ENCODE data around the gene PSRC1. TPM values are rescaled to one million over a fixed set of nuclear protein-coding genes. Genes with fewer than 3 reads are reported as not detected.

The PSRC1 gene
- total RNA-seq, 2 donors from 2014 or later = 4.7 to 16.2 TPM

DNA sequence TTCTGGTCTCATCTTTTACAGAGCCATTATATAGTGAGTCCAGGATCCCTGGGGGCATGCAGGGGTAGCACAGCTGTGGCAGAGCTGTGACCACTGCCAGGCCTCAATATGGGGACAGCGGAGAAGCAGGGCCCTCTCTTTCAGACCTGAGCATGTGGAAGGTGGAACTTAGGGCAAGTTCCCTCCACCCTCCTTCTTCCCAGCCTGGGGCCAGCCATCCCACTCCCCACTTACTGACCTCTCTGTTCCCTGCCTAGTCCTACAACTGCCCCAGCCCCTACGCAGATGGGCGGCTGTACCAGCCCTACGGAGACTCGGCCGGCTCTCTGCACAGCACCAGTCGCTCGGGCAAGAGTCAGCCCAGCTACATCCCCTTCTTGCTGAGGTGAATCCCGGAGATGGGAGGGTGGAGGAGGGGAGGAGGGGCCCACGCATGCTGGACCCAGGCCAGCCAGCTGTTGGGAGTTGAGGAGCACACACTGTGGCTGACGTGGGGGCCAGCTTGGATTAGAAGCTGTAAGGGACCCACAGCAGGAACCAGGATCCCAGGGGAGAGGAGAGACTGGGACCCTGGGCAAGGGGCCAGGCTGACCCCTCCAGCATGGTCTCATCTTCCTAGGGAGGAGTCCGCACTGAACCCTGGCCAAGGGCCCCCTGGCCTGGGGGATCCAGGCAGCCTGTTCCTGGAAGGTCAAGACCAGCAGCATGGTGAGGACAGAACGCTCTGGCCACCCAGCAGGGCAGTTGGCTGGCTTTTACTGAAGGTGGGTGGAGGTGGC lies 10.7 kb downstream of the PSRC1 start:
- no peak for DNase-seq (ENCODE audit: low spot score)
- ATAC-seq = no peak
- H3K27ac Mint-ChIP-seq = no peak overlapping the region
- H3K9me3 Mint-ChIP-seq = no peaks in the 10 kb centered on the region
- H3K36me3 Mint-ChIP-seq = no peaks in the 10 kb centered on the region
- H3K4me3 Mint-ChIP-seq = no peak overlapping the region
- H3K4me1 Mint-ChIP-seq (ENCODE audit: low read depth in 2 of 2) = peaks cover 4 to 5% of the 10 kb centered on the region in 2 donors
- H3K27me3 Mint-ChIP-seq = no peaks in the 10 kb centered on the region

DNA sequence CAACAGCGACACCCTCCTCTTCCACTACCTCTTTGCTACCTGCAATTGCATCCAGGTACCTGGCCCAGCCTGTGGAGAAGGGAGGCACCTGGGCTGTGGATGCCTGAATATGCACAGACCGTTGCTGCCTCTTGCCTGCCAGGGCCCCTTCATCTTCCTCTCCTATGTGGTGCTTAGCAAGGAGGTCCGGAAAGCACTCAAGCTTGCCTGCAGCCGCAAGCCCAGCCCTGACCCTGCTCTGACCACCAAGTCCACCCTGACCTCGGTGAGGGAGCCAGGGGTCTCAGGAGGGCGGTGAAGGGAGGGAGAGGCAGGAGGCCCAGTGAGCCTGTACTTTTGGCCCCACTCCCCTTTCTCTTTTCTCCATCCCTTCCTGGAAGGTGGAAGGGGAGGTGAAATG lies 11.5 kb downstream of the PSRC1 start:
- H3K27ac Mint-ChIP-seq = no peak overlapping the region

DNA sequence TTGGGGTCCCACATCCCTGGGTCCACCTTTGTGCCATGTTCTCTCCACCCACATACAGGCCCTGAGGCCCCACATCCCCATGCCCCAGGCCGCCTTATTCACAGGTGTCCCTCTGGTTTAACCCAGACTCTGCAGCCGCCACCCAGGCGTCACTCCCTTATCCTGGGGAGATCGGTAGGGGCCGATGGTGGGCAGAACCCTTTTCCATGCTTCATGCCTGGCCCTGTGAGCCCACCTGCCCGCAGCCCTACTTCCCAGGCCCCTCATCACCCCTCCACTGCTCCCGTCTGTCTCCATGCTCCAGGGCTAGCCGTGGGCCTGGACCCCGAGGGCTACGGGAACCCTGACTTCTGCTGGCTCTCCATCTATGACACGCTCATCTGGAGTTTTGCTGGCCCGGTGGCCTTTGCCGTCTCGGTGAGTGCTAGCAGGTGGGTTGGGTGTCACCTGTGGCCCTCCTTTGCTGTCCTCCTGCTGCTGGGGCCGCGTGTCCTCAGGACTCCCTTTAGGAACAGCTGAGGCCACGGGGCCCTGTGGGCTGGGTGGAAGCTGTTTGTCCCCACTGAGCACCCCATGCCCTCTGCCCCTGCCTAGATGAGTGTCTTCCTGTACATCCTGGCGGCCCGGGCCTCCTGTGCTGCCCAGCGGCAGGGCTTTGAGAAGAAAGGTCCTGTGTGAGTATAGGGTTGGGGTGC lies 12.2 kb downstream of the PSRC1 start:
- no peaks in the 10 kb centered on the region for H3K9me3 Mint-ChIP-seq
- H3K27ac Mint-ChIP-seq = no peak overlapping the region
- no peak overlapping the region for H3K4me3 Mint-ChIP-seq
- no peaks in the 10 kb centered on the region for H3K36me3 Mint-ChIP-seq
- peaks cover 3 to 4% of the 10 kb centered on the region in 2 donors for H3K4me1 Mint-ChIP-seq (ENCODE audit: low read depth in 2 of 2)
- no peak for DNase-seq (ENCODE audit: low spot score)
- no peak for ATAC-seq
- no peaks in the 10 kb centered on the region for H3K27me3 Mint-ChIP-seq

More for the DNA sequence above, 11.5 kb downstream of the PSRC1 start:
- ATAC-seq = no peak
- Mint-ChIP-seq H3K36me3 (no peaks in the 10 kb centered on the region), H3K4me1 (ENCODE audit: low read depth in 2 of 2) (peaks cover 3 to 4% of the 10 kb centered on the region in 2 donors), H3K27me3 (no peaks in the 10 kb centered on the region), H3K9me3 (no peaks in the 10 kb centered on the region), H3K4me3 (no peak overlapping the region)
- DNase-seq (ENCODE audit: low spot score) = no peak

DNA sequence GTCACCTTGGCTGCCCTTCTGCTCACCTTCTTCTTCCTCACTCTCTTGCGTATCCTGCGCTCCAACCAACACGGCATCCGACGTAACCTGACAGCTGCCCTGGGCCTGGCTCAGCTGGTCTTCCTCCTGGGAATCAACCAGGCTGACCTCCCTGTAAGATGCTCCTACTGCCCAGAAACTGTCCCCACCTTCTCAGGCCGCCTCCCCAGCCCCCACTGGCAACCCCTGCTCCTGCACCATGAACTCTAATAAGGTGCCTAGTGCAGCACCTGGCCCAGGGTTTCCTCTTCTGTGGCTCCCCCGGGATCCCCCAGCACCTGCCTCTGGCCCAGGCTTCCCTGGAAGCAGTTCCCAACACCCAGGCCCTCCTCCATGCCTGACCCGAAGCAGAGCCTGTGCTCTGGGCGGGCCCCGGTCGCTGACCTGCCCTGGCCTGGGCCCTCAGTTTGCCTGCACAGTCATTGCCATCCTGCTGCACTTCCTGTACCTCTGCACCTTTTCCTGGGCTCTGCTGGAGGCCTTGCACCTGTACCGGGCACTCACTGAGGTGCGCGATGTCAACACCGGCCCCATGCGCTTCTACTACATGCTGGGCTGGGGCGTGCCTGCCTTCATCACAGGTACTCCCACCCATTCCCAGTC lies 12.8 kb downstream of the PSRC1 start:
- no peaks in the 10 kb centered on the region for H3K36me3 Mint-ChIP-seq
- ATAC-seq (no peak), DNase-seq (ENCODE audit: low spot score) (no peak)
- H3K9me3 Mint-ChIP-seq = no peaks in the 10 kb centered on the region
- H3K27ac Mint-ChIP-seq = no peak overlapping the region
- no peak overlapping the region for H3K4me3 Mint-ChIP-seq
- H3K4me1 Mint-ChIP-seq (ENCODE audit: low read depth in 2 of 2) = peaks cover 3 to 4% of the 10 kb centered on the region in 2 donors
- no peaks in the 10 kb centered on the region for H3K27me3 Mint-ChIP-seq

DNA sequence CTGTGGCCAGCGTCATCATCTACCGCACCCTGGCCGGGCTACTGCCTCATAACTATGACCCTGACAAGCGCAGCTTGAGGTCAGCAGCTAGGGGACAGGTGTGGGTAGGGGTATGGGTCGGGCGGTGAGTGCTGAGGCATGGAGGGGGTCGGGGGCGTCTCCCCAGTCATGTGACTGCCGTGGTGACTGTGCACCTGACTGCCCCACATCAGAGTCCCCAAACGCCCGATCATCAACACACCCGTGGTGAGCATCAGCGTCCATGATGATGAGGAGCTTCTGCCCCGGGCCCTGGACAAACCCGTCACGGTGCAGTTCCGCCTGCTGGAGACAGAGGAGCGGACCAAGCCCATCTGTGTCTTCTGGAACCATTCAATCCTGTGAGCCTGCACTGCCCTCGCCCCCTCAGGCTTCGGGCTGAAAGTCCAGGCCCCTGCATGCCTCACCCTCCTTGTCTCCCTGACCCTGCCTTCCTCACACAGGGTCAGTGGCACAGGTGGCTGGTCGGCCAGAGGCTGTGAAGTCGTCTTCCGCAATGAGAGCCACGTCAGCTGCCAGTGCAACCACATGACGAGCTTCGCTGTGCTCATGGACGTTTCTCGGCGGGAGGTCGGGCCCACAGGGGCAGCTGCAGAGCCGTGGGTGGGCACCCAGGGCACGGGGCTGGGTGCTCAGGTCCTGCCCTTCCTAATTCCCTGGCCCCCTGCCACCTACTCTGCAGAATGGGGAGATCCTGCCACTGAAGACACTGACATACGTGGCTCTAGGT lies 13.5 kb downstream of the PSRC1 start:
- H3K27ac Mint-ChIP-seq = no peak overlapping the region
- ATAC-seq (no peak), DNase-seq (ENCODE audit: low spot score) (no peak)
- no peaks in the 10 kb centered on the region for H3K9me3 Mint-ChIP-seq
- no peak overlapping the region for H3K4me3 Mint-ChIP-seq
- no peaks in the 10 kb centered on the region for H3K36me3 Mint-ChIP-seq
- H3K27me3 Mint-ChIP-seq = no peaks in the 10 kb centered on the region
- peaks cover 3 to 4% of the 10 kb centered on the region in 2 donors for H3K4me1 Mint-ChIP-seq (ENCODE audit: low read depth in 2 of 2)

DNA sequence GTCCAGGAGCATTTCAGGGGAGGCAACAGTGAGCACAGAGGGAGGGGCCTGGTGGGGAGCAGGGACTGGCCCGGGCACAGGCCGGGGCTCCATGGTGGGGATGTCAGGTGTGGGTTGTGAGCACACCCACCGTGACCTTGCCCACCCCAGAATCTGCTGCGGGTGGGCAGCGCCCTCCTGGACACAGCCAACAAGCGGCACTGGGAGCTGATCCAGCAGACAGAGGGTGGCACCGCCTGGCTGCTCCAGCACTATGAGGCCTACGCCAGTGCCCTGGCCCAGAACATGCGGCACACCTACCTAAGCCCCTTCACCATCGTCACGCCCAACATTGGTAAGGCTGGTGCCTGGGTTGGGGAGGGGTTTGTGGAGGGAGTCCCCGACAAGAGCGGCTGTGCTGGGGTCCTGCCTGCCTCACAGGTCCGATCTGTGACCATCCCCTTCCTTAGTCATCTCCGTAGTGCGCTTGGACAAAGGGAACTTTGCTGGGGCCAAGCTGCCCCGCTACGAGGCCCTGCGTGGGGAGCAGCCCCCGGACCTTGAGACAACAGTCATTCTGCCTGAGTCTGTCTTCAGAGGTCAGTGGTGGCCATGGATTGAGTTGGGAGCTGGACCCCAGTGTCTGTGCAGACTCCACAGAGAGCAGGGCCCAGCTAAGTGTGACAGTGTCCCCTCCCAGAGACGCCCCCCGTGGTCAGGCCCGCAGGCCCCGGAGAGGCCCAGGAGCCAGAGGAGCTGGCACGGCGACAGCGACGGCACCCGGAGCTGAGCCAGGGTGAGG lies 14.3 kb downstream of the PSRC1 start:
- H3K36me3 Mint-ChIP-seq = no peaks in the 10 kb centered on the region
- ATAC-seq (no peak), DNase-seq (ENCODE audit: low spot score) (no peak)
- no peaks in the 10 kb centered on the region for H3K9me3 Mint-ChIP-seq
- peaks cover 0 to 2% of the 10 kb centered on the region in 2 donors for H3K4me1 Mint-ChIP-seq (ENCODE audit: low read depth in 2 of 2)
- H3K27me3 Mint-ChIP-seq = no peaks in the 10 kb centered on the region
- no peak overlapping the region for H3K4me3 Mint-ChIP-seq
- H3K27ac Mint-ChIP-seq = no peak overlapping the region

DNA sequence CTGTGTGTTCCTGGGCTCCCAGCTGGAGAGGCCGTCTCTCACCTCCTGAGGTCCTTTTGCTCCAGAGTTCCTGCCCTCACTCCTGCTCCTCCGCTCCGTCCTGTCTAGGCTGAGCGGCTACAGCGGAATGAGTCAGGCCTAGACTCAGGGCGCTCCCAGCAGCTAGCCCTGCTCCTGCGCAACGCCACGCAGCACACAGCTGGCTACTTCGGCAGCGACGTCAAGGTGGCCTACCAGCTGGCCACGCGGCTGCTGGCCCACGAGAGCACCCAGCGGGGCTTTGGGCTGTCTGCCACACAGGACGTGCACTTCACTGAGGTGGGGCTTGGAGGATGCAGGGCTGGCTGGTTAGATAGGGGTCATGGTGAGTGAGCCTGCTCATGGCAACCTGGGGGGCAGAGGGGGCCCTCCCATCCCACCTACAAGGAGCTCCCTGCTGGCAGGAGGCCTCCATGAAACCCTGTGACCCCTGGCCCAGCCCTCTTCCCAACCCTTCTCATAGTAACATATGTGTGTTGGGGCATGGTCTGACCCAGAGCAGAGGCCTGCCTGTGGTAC lies 15.1 kb downstream of the PSRC1 start:
- H3K27ac Mint-ChIP-seq = no peak overlapping the region
- H3K36me3 Mint-ChIP-seq = no peaks in the 10 kb centered on the region
- ATAC-seq (no peak), DNase-seq (ENCODE audit: low spot score) (no peak)
- H3K27me3 Mint-ChIP-seq = no peaks in the 10 kb centered on the region
- H3K9me3 Mint-ChIP-seq = no peaks in the 10 kb centered on the region
- peaks cover 0 to 5% of the 10 kb centered on the region in 2 donors for H3K4me1 Mint-ChIP-seq (ENCODE audit: low read depth in 2 of 2)
- no peak overlapping the region for H3K4me3 Mint-ChIP-seq

DNA sequence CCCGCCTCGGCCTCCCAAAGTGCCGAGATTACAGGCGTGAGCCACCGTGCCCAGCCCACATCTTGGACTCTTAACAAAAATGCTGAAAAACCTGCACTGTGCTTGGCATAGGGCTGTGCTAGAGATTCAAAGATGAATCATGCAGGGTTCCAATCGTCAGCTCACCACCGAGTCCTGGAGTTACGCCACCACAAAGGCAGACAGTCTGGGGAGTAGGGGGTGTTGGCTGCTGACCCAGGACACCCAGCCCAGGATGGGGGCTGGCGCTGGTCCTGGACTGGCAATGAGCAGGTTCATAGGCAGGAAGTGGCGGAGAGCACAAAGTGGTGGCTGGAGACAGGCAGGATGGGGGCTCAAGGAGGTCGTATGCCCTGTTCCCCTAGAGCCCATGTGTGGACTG lies 16.0 kb downstream of the PSRC1 start:
- H3K4me1 Mint-ChIP-seq (ENCODE audit: low read depth in 2 of 2) = peaks cover 0 to 5% of the 10 kb centered on the region in 2 donors
- ATAC-seq = no peak
- no peaks in the 10 kb centered on the region for H3K36me3 Mint-ChIP-seq
- no peak overlapping the region for H3K27ac Mint-ChIP-seq
- H3K9me3 Mint-ChIP-seq = no peaks in the 10 kb centered on the region
- no peak for DNase-seq (ENCODE audit: low spot score)
- no peak overlapping the region for H3K4me3 Mint-ChIP-seq
- H3K27me3 Mint-ChIP-seq = no peaks in the 10 kb centered on the region

DNA sequence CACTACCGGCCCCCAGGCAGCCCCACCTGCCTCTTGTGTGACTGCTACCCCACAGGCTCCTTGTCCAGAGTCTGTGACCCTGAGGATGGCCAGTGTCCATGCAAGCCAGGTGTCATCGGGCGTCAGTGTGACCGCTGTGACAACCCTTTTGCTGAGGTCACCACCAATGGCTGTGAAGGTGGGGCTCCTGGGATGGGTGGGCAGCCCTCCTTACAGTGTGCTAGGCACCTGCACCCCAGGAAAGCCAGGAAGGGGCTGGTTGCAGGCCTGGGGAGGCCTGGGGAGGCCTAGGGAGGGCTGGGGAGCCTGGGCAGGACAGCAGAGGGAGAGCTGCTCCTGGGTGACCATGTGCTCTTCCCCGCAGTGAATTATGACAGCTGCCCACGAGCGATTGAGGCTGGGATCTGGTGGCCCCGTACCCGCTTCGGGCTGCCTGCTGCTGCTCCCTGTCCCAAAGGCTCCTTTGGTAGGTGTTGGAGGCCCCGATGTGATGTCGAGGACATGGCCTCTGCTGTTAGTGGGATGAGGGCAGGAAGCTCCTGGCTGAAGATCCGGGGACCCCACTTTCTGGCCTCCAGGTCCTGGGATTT lies 17.1 kb downstream of the PSRC1 start:
- Mint-ChIP-seq H3K27ac (no peak overlapping the region), H3K9me3 (no peaks in the 10 kb centered on the region), H3K36me3 (no peaks in the 10 kb centered on the region), H3K4me1 (ENCODE audit: low read depth in 2 of 2) (peaks cover 0 to 5% of the 10 kb centered on the region in 2 donors), H3K27me3 (no peaks in the 10 kb centered on the region), H3K4me3 (no peak overlapping the region)
- DNase-seq (ENCODE audit: low spot score) = no peak
- no peak for ATAC-seq

DNA sequence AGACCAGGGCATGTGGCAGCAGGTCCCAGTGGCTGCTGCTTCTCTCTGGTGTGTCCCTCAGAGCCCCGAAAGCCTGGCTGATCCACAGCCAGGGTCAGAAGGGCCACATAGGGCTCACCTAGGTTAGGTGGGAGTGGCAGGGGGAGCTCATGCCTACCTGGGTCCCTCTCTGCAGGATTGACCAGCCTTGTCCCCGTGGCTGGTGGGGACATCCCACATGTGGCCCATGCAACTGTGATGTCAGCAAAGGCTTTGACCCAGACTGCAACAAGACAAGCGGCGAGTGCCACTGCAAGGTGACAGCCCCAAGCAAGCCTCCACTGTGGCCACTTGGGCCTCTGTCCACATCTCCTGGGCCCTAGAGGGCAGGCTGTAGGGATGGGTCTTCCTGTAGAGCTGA lies 17.9 kb downstream of the PSRC1 start:
- H3K4me1 Mint-ChIP-seq (ENCODE audit: low read depth in 2 of 2) = peaks cover 0 to 5% of the 10 kb centered on the region in 2 donors
- no peak overlapping the region for H3K4me3 Mint-ChIP-seq
- H3K27me3 Mint-ChIP-seq = no peaks in the 10 kb centered on the region
- ATAC-seq = no peak
- no peaks in the 10 kb centered on the region for H3K9me3 Mint-ChIP-seq
- H3K27ac Mint-ChIP-seq = no peak overlapping the region
- no peaks in the 10 kb centered on the region for H3K36me3 Mint-ChIP-seq
- DNase-seq (ENCODE audit: low spot score) = no peak

DNA sequence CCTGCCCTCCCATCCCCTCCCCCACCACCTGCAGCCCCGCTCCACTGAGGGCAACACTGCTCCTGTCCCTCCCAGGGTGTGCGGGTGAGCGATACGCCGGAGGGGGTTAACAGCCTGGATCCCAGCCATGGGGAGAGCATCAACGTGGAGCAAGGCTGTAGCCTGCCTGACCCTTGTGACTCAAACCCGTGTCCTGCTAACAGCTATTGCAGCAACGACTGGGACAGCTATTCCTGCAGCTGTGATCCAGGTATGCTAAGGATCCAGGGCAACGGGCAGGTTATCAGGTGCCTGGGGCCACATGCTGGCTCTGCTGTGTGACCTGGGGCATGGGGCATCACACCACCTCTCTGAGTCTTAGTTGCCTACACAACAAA lies 18.6 kb downstream of the PSRC1 start:
- H3K27me3 Mint-ChIP-seq = no peaks in the 10 kb centered on the region
- no peak for ATAC-seq
- no peak overlapping the region for H3K4me3 Mint-ChIP-seq
- H3K9me3 Mint-ChIP-seq = no peaks in the 10 kb centered on the region
- H3K4me1 Mint-ChIP-seq (ENCODE audit: low read depth in 2 of 2) = peaks cover 0 to 5% of the 10 kb centered on the region in 2 donors
- no peak for DNase-seq (ENCODE audit: low spot score)
- no peak overlapping the region for H3K27ac Mint-ChIP-seq
- H3K36me3 Mint-ChIP-seq = no peaks in the 10 kb centered on the region

DNA sequence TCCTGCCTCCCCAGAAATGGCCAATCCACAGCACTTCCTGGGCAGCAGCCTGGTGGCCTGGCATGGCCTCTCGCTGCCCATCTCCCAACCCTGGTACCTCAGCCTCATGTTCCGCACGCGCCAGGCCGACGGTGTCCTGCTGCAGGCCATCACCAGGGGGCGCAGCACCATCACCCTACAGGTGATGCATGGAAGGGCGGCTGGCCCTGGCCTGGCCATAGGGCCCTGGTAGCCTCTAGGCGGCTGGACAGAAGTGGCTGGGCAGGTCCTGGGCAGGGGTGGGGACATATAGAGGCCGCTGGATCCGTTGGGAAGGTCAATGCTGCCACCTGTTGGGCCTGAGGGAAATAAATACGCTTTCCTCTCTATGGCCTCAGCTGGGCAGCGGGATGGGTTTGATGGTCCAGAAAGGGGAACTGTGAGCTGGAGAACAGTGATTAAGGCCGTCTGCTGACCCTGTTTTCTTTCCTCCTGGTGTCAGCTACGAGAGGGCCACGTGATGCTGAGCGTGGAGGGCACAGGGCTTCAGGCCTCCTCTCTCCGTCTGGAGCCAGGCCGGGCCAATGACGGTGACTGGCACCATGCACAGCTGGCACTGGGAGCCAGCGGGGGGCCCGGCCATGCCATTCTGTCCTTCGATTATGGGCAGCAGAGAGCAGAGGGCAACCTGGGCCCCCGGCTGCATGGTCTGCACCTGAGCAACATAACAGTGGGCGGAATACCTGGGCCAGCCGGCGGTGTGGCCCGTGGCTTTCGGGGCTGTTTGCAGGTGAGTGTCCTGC lies 19.2 kb downstream of the PSRC1 start:
- no peaks in the 10 kb centered on the region for H3K27me3 Mint-ChIP-seq
- no peaks in the 10 kb centered on the region for H3K36me3 Mint-ChIP-seq
- H3K27ac Mint-ChIP-seq = no peak overlapping the region
- peaks cover 0 to 5% of the 10 kb centered on the region in 2 donors for H3K4me1 Mint-ChIP-seq (ENCODE audit: low read depth in 2 of 2)
- ATAC-seq (peak; percentile 79 to 89), DNase-seq (ENCODE audit: low spot score) (peak; percentile 73)
- H3K4me3 Mint-ChIP-seq = no peak overlapping the region
- no peaks in the 10 kb centered on the region for H3K9me3 Mint-ChIP-seq
